ENCODE measurements around the gene ADGRG6.

The ADGRG6 gene

DNA sequence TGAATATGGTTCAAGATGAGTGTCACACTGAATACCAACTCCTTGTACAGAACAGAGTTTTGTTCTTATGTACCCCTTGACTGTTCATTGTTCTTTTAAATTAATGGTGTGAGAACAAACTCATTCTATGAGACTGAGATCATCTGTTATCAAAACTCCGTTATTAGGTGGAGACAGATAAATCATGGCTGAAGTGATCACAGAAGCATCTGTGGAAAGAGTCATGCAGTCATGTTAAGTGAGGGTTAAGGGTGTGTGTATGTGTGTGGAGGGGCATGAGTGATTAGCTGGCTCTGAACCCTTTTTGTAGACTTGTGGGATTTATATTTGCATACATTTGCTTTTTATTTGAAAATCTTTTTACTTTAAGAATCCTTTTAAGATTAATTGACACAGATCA, 24.7 kb downstream of the ADGRG6 start:
- TF ChIP-seq, protein P1, sequence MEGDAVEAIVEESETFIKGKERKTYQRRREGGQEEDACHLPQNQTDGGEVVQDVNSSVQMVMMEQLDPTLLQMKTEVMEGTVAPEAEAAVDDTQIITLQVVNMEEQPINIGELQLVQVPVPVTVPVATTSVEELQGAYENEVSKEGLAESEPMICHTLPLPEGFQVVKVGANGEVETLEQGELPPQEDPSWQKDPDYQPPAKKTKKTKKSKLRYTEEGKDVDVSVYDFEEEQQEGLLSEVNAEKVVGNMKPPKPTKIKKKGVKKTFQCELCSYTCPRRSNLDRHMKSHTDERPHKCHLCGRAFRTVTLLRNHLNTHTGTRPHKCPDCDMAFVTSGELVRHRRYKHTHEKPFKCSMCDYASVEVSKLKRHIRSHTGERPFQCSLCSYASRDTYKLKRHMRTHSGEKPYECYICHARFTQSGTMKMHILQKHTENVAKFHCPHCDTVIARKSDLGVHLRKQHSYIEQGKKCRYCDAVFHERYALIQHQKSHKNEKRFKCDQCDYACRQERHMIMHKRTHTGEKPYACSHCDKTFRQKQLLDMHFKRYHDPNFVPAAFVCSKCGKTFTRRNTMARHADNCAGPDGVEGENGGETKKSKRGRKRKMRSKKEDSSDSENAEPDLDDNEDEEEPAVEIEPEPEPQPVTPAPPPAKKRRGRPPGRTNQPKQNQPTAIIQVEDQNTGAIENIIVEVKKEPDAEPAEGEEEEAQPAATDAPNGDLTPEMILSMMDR (conservative IDR thresholded peaks at IDR 0.05; ENCODE audit: low read depth, low read length) = no peak
- no peak for DNase-seq (ENCODE audit: low read depth)
- H3K4me3 ChIP-seq (ENCODE audit: low read depth, low read length) = no peak overlapping the region

DNA sequence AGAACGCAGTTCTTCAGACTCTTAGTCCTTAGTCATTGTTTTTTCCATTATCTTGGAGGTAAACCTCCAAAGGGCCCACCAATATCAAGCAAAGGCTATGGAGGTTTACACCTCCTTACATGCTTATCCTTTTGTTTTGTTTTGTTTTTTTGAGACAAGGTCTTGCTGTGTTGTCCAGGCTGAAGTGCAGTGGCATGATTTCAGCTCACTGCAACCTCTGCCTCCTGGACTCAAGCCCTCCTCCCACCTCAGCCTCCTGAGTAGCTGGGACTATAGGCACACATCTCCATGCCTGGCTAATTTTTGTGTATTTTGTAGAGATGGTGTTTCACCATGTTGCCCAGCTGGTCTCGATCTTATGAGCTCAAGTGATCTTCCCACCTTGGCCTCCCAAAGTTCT, 26.3 kb downstream of the ADGRG6 start:
- no peak for DNase-seq (ENCODE audit: low read depth)
- no peak overlapping the region for H3K4me3 ChIP-seq (ENCODE audit: low read depth, low read length)
- TF ChIP-seq, protein P1 (conservative IDR thresholded peaks at IDR 0.05; ENCODE audit: low read depth, low read length) = no peak

DNA sequence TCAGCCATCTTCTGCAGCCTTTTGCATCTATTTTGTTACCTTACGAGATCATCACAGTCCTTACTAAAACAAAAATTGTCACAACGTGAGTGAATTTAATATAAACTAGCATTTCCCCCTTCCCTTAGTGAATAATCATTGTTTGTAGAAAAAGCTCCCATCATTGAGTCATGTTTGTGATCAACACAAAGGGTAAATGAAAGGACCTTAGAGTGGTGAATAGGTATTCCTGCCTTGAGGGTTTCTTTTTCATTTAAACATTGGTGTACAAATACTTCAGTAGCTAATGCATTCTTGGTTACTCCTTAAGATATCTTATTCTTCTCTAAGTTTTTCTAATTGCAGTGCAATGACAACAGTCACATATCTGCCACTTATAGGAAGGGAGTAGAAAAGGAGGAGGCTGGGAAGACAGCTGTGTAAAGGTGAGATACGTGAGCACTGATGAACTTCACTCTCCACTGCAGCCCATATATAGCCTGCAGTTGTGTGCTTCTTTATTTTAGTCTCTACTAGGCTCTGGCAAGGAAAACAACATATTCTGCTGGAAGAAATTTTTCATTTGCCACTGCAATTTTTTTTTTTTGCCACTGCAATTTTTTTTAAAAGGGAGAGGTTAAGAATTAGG, 27.8 kb downstream of the ADGRG6 start:
- DNase-seq (ENCODE audit: low read depth) = no peak
- no peak overlapping the region for H3K4me3 ChIP-seq (ENCODE audit: low read depth, low read length)
- TF ChIP-seq, protein P1 (conservative IDR thresholded peaks at IDR 0.05; ENCODE audit: low read depth, low read length) = no peak

DNA sequence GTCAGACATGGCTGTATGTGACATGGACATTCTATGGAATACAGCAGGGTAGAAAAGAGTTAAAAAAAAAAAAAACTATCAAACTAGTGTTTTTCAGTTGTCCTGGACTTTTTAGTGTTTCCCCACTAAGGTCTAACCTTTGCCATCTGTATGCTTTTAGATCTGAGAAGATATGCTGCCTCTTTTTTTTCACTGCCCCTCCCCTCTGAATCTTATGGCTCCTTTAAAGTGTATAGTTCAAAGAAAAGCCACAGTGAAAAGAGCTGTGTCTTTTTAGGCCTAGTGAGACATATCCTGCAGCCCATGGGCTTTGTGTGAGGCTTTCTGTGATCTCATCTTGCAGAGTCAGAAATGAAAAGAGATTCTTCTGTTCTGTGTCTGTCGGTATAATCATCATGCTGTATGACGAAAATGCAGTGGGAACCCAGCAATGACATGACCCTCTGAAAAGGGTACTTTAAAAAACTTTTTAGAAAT, 29.3 kb downstream of the ADGRG6 start:
- DNase-seq (ENCODE audit: low read depth) = peak; percentile 33
- no peak overlapping the region for H3K4me3 ChIP-seq (ENCODE audit: low read depth, low read length)
- TF ChIP-seq, protein P1 (conservative IDR thresholded peaks at IDR 0.05; ENCODE audit: low read depth, low read length) = no peak

DNA sequence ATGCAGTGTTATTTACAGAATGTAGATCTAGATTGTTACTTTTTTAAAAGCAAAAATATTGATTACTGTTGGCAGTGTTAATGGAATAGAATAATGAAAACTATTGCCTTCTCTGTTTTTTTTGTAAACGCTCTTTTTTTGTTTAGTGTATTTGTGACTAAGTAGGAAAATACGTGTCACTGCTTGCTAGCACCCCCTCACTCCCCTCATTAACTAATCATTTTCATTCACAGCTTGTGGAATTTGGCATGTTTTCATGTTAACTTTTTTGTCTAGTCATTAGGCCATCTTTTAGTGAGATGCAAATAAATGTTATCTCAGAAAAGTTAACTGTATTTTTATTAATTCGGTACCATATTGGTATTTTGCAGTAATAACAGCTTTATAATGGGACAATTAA, 29.8 kb downstream of the ADGRG6 start:
- no peak overlapping the region for H3K4me3 ChIP-seq (ENCODE audit: low read depth, low read length)
- TF ChIP-seq, protein P1 (conservative IDR thresholded peaks at IDR 0.05; ENCODE audit: low read depth, low read length) = no peak
- no peak for DNase-seq (ENCODE audit: low read depth)

DNA sequence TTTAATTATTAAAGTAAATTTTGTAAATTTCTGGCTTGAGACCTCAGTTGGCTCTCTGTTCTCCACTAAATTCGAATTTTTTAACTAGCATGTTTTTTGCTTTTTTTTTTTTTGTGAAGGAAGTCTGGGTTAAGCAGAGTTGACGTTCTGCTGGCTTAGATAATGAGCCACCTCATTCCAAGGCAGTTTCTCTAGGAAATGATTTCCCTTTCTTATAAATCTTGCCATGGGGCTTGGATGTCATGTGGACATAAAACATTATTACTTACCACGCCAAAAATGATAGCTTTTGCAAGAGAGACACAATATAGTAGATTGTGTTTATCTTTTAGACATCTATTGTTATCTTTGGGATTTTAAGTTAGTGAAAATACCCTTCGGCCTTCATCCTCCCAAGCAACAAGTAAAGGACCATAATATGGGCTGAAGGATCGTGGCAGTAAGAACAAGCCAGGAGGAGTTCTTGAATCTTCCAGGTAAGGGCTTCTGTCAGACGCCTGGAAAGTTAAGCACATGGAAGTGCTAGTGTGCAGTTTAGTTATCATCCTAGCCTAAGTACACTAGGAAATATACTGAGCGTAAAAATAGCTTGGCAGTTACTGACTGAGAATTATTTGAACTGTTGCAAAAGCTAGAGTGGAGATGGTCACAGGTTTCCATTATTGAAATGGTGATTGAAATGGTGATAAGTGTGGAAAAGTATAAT, 30.7 kb downstream of the ADGRG6 start:
- no peak for DNase-seq (ENCODE audit: low read depth)
- no peak overlapping the region for H3K4me3 ChIP-seq (ENCODE audit: low read depth, low read length)
- TF ChIP-seq, protein P1 (conservative IDR thresholded peaks at IDR 0.05; ENCODE audit: low read depth, low read length) = no peak

DNA sequence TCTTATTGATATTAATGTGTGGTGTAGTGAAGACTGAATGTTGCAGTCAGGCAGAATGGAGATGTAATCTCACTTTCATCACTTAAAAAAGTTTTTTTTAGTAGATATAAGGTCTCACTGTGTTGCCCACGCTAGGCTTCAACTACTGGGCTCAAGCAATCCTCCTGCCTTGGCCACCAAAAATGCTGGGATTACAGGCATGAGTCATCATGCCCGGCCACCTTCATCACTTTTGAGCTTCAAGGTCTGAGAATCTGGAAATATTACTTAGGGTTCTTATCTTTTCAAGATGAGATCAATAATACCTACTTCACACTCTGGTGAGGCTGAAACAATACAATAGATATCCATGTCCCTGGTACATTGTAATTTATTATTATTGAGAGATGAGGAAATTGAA, 31.6 kb downstream of the ADGRG6 start:
- DNase-seq (ENCODE audit: low read depth) = no peak
- TF ChIP-seq, protein P1 (conservative IDR thresholded peaks at IDR 0.05; ENCODE audit: low read depth, low read length) = no peak
- no peak overlapping the region for H3K4me3 ChIP-seq (ENCODE audit: low read depth, low read length)

Measured in choroid plexus epithelial cell (primary cell).